K562 (cell line): Measurements from ENCODE around the gene EVL. TPM values are rescaled to one million over a fixed set of nuclear protein-coding genes. Genes with fewer than 3 reads are reported as not detected.

Experiments used
- ATF1 ChIP-seq, 2 experiments: fragments of 450-650 bp in 1 of 2; IDR thresholded peaks; 2 replicates each; pipeline ENCODE4 v1.6.1; 2016; ENCODE audit warnings: missing compliant biosample characterization in 1 of 2, missing genetic modification characterization in 1 of 2
- IRF1 ChIP-seq: sonication (generic); formaldehyde crosslinking; IDR thresholded peaks from 2 replicates; pipeline ENCODE4 v1.8.0; 2022; ENCODE audit warnings: missing genetic modification reagents, mild to moderate bottlenecking, borderline replicate concordance
- MTA1 ChIP-seq: fragments of 450-650 bp; IDR thresholded peaks from 2 replicates; pipeline ENCODE4 v1.6.1; 2017; ENCODE audit warnings: borderline replicate concordance
- NFYB ChIP-seq: IDR thresholded peaks from 2 replicates; pipeline ENCODE4 v1.6.1; 2011; ENCODE audit warnings: mild to moderate bottlenecking, moderate library complexity; ENCODE audit not compliant: insufficient read length; ENCODE audit errors: extremely low read depth
- NR0B1 ChIP-seq: fragments of 450-650 bp; IDR thresholded peaks from one replicate; pipeline ENCODE4 v1.6.1; 2018; ENCODE audit warnings: mild to moderate bottlenecking, moderate library complexity; ENCODE audit not compliant: partially characterized antibody
- PRMT5 ChIP-seq: sonication (generic); formaldehyde crosslinking; IDR thresholded peaks from 2 replicates; pipeline ENCODE4 v1.5.0; 2020; ENCODE audit warnings: missing genetic modification reagents
- ZNF395 ChIP-seq: fragments of 200-800 bp; sonication (Bioruptor generic); IDR thresholded peaks from 2 replicates; pipeline ENCODE4 v1.6.1; 2017; ENCODE audit warnings: missing genetic modification characterization, missing compliant biosample characterization
- ZNF436 ChIP-seq: fragments of 250-450, 450-650 bp; sonication (Bioruptor Pico); formaldehyde crosslinking; IDR thresholded peaks from 2 replicates; pipeline ENCODE4 v1.7.0; 2020; ENCODE audit warnings: mild to moderate bottlenecking
- ZNF592 ChIP-seq: fragments of 450-650 bp; IDR thresholded peaks from 2 replicates; pipeline ENCODE4 v1.6.1; 2017; ENCODE audit warnings: antibody characterized with exemption, mild to moderate bottlenecking
- polyA plus RNA-seq, 8 experiments: library from polyadenylated mRNA; depleted of rRNA in 4 of 8; stranded (reverse) in 5 of 8; unstranded in 3 of 8; fragments of >200 nt; fragmentation: Nextera tagmentation in 2 of 8; fragmentation: Illumina TruSeq in 1 of 8; extraction: Ambion mirVana in 2 of 8; extraction: Trizol in 1 of 8; gene quantifications; 2 replicates each; pipeline versions ENCODE4 v1.2.1 to v1.2.3, GENCODE V29; 2011 to 2014; ENCODE audit warnings: inconsistent platforms in 1 of 8, missing spikeins in 1 of 8
- total RNA-seq, 7 experiments: library from RNA; depleted of rRNA in 6 of 7; stranded (reverse); fragments of >200 nt in 6 of 7; fragmentation: Illumina TruSeq in 2 of 7; extraction: Trizol in 2 of 7; gene quantifications; 2 replicates each; pipeline versions ENCODE4 v1.2.1 to v1.2.3, GENCODE V29; 2011 to 2021; ENCODE audit warnings: low replicate concordance in 1 of 7

The EVL gene
- total and polyA plus RNA-seq, 9 of the 15 experiments (the other 6 are each of a cell fraction or from before 2014, with no cell fraction given), result 2.9 to 43.4 (median 23.9) TPM

- peak; percentile 79 for TF ChIP-seq ZNF592
- no peak for TF ChIP-seq ATF1 (CRISPR knock-in tag; IDR thresholded peaks at IDR 0.05)
- TF ChIP-seq ATF1 (tag; IDR thresholded peaks at IDR 0.05), result 0 out of 2 replicates have a peak, but pooled peaks have one; percentile 36
- peak; percentile 38; the same call in 1 of the 2 replicates for TF ChIP-seq MTA1
- TF ChIP-seq ZNF395 (CRISPR knock-in tag), result no peak; the same call in none of the 2 replicates
- no peak for TF ChIP-seq NFYB
- no peak for TF ChIP-seq IRF1 (CRISPR knock-in tag)
- TF ChIP-seq PRMT5 (CRISPR knock-in tag), result no peak
- no peak for TF ChIP-seq ZNF436 (CRISPR knock-in tag)
- TF ChIP-seq NR0B1, result no peak
Observed at GRCh38 chr14:100067971-100068959, 3.0 kb downstream of the EVL start (continued).
